Measurements from ENCODE around the gene SPG7.
"Not testable (repeated sequence)": the region's sequence is repeated elsewhere in the genome, so short reads cannot be mapped to it uniquely, and the experiment has no call there.

Gene SPG7

GRCh38 chr16:89564476-89565255, 56.5 kb downstream of the SPG7 start:
- no peak for DNase-seq (ENCODE audit: low spot score)

- DNase-seq (ENCODE audit: low spot score), result no peak
These were observed 57.0 kb downstream of the SPG7 start for GRCh38 chr16:89565256-89565505.

DNA sequence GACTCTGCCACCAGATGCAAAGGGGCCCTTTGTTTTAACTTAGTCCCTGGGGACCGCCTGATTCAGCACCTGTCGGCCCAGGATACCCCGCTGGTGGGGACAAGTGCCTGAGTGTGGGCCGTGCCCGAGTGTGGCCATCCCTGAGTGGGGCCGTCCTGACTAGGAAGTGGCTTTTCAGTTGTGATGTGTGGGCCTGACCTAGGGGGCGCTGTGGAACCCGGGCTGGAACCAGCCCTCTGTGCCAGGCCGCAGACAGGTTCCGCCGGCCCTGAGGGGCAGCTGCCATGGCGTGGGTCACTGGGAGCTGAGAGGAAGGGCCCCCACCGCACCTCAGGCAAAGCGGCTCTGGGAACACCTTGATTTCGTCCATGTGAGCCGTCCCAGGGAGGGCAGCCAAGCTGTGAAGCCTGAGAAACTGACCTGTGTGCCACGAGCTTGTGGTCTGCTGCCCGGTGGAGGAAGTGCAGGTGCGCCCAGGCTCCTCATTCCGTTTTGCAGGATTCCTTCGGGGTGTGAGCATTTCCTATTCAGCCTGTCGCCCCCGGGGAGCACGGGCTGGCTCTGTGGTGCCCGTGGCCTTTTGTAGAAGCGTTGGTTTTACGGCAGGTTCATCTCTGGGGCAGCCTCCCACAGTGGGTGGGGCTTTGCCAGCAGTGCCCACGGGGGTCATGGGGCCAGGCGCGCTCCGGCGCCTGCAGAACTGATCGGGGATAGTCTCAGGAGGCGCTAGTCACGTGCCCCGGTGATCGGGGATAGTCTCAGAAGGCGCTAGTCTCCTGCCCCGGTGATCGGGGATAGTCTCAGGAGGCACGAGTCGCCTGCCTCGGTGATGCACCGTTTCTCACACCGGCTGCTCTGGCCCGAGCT, 57.5 kb downstream of the SPG7 start:
- DNase-seq (ENCODE audit: low spot score), result peak; percentile 76

- no peak for DNase-seq (ENCODE audit: low spot score)
These were observed 59.7 kb downstream of the SPG7 start for GRCh38 chr16:89567656-89568594.

DNA sequence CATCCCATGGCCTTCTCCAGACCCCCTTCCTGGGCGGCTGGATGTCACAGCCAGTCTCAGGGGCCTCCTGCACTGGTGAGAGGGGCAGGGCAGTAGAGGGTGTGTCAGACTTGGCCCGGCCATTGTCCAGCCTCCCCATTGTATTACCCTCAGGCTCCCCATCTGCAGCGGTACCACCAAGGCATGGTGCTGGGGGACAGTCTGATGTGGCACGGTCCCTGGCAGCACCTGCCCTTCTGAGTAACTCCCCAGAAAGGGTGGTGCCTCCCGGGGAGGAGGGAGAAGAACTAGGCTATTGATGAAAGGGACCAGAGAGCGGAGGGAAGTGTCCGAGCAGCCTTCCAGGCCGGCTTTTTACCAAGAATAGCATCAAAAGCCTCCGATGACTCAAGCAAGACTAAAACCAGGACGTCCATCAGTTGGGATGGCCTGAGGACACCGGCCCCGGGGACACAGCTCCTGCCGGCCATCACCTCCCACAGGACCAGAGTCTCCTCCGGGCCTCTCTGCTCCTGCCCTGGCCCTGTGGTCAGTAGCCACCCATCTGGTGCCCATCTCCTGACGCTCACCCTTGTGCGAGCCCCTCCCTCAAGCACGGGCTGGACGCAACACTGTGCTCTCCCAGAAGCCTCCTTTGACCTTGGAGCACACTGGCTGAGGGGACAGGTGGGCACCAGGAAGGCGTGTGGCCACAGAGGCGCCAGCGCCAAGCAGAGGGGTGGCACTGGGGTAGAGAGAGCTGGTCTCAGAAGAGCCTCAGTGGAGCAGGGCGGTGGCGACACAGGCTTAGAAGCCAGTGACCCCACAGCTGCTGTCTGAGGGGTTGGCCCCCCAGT, 61.5 kb downstream of the SPG7 start:
- no peak for DNase-seq (ENCODE audit: low spot score)

DNA sequence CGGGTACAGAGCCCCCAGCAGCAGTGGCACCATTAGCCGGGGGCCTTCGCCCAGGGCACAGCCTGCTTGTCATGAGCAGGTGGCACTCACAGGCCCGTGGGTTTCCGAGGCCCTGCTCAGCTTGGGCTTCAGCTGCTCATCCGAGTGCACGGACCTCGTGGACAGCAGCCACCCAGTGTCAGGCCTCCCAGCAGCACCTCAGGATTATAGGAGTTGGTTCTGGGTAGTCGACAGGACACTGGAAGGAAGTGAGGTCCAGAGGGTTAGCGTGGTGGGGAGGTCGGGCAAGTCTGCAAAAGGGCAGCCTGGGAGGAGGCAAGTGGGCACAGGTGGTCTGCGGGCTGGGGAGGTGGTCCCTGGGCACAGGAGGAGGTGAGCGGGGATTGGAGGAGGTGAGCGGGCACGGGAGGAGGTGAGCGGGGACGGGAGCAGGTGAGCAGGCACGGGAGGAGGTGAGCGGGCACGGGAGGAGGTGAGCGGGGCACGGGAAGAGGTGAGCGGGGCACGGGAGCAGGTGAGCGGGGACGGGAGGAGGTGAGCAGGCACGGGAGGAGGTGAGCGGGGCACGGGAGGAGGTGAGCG, 62.2 kb downstream of the SPG7 start:
- no peak for DNase-seq (ENCODE audit: low spot score)

- not testable (repeated sequence) for DNase-seq (ENCODE audit: low spot score)
These were observed 62.9 kb downstream of the SPG7 start for GRCh38 chr16:89570983-89571598.

GRCh38 chr16:89571636-89572035, 63.4 kb downstream of the SPG7 start:
- DNase-seq (ENCODE audit: low spot score), result no peak

- no peak for DNase-seq (ENCODE audit: low spot score)
These were observed 63.9 kb downstream of the SPG7 start for GRCh38 chr16:89572073-89572484.

- no peak for DNase-seq (ENCODE audit: low spot score)
These were observed 64.4 kb downstream of the SPG7 start for GRCh38 chr16:89572485-89573205.

DNA sequence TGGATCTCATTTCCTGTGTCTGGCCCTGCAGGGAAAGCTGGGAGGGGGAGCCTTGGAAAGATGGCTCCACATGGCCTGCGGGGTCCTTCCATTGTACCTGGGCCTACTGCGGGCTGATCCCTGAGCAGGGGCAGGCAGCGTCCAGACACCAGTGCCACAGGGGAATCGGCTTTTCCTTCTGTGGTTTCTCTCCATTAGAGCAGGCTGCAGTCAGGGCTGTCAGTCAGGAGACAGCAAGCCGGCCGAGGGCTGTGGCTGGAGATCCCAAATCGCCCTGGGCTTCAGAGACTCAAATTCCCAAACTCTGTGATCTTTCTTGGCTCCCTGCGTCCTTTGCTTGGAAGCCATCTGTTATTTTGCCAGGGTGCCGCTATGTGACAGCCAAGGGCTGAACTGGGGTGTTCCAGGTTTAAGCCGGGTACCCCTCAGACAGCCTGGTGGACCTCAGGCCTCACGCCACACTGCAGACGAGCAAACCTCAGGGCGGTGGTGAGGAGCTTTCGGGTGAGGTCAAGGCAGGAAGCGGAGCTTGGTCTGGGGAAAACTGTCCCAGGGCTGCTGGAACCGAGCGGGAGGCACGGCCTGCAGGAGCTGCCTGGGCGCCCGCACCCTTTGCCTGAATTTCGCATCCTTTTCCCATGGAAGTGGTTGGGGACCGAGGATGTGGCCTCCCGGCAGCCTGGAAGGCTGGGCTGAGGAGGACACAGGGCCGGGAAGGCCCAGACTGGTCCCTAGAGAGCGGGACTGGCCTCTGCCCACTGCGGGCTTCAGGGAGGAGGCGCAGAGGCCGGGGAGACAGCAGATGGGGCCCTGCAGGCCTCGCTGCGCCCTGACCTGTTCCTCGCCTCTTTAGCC, 65.8 kb downstream of the SPG7 start:
- no peak for DNase-seq (ENCODE audit: low spot score)

DNA sequence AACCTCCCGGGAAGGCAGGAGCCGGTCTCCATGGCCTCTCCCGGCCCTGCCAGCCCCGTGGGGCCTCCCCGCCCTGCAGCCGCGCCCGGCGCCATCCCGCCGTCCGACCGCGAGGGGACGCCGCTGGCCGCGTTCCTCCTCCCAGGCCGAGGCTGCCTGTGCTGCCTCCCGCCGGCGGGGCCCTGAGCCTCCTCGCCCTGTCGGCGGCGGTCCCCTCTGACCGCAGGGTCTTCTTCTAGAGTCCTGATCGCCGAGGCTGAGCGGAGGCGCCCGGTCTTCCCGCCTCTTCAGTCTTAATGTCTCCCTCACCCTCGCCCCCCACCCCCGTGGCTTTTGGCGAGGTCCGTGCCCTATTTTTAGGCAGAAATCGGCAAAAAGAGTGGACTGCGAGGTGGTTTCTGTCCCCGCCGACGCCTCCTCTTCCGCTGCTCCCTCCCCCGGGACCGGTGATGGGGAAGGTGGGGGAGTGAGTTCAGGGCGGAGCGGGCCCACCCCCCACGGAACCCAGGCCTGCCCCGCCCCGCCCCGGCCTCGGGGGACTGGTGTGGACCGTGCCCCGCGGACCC, 66.6 kb downstream of the SPG7 start:
- DNase-seq (ENCODE audit: low spot score), result peak; percentile 62

- no peak for DNase-seq (ENCODE audit: low spot score)
These were observed 67.3 kb downstream of the SPG7 start, which contains the start of gene CPNE7 for GRCh38 chr16:89575247-89576152. Gene CPNE7, plus strand, starts transcription at chr16:89575758. Its CDS starts 140 bp downstream, at chr16:89575898.

GRCh38 chr16:89576153-89577054, 68.2 kb downstream of the SPG7 start:
- DNase-seq (ENCODE audit: low spot score), result no peak

- DNase-seq (ENCODE audit: low spot score), result no peak
These were observed 69.0 kb downstream of the SPG7 start for GRCh38 chr16:89577055-89577759.

DNA sequence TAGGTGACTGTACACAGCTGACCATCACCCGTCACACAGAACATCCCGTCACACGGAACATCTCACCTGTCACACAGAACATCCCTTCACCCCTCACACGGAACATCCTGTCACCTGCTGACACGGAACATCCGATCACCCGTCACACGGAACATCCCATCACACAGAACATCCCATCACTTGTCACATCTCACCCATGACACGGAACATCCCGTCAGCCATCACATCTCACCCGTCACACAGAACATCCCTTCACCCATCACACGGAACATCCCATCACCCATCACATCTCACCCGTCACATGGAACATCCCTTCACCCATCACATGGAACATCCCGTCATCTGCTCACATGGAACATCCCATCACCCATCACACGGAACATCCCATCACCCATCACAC, 71.1 kb downstream of the SPG7 start:
- no peak for DNase-seq (ENCODE audit: low spot score)
